Measurements from ENCODE around the gene D2HGDH.

Gene D2HGDH

DNA sequence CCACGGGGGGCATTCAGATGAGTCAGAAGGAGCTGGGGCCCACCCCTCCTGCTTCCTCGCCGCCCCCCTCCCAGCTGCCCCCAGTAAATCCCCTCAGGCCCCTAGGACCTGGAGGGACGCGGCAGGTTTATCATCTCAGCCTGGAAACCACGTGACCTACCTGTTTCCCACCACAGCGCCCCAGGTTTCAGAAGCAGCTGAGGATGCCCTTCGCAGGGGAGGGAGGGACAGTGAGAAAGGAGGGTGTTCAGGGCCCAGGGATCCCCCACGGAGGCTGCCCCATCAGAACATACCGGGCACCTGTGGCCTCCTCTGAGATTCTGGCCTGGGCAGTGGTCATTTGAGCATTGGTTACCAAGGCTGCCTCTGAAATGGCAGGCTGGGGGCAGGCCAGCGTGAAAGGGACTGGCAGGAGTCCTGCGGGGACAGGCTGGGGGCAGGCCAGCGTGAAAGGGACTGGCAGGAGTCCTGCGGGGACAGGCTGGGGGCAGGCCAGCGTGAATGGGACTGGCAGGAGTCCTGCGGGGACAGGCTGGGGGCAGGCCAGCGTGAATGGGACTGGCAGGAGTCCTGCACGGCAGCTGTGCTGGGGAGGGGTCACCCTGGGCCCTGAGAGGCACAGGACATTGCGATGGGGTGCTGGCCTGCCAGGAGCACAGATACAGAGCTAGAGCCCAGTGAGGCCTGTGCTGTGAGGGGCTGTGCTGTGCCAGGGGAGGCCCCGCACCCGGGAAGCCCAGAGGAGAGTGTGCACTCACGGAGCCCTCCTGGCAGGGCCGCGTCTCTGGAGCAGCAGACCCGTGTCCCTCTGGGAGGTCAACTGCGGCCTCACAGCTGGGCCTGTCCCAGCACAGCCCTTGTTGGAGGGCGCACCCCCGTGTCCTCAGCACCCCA, 76.1 kb downstream of the D2HGDH start:
- Histone ChIP-seq H2BK12ac (ENCODE audit: low read length) (peak overlapping the region; percentile 63), H3K14ac (ENCODE audit: low read length) (no peak overlapping the region), H4K91ac (ENCODE audit: low read depth, low read length, poor library complexity) (no peak overlapping the region), H3K79me1 (ENCODE audit: low read depth, low read length) (no peaks in the 10 kb centered on the region), H3K27me3 (ENCODE audit: control insufficient read depth in 3 of 3, insufficient read depth in 3 of 3, low read depth in 1 of 3, low read length in 3 of 3) (peaks cover 0 to 6% (median 0%) of the 10 kb centered on the region in 3 experiments), H2AK5ac (ENCODE audit: low read depth, low read length) (peak overlapping the region; percentile 94), H3K23ac (ENCODE audit: low read depth, low read length, poor library complexity) (peak overlapping the region; percentile 43), H3K36me3 (replicated peaks in 1 of 2; ENCODE audit: control insufficient read depth in 2 of 2, insufficient read depth in 2 of 2, low read length in 2 of 2) (no peaks in the 10 kb centered on the region), H3K4ac (ENCODE audit: low read length) (peak overlapping the region; percentile 95), H4K8ac (ENCODE audit: low read depth, low read length) (no peak overlapping the region), H3K4me3 (ENCODE audit: low read length in 2 of 2) (no peak overlapping the region), H2BK15ac (ENCODE audit: low read length) (peak overlapping the region; percentile 78), H3K27ac (replicated peaks; ENCODE audit: low read length) (no peak overlapping the region), H3K9ac (ENCODE audit: low read depth, low read length, poor library complexity) (no peak overlapping the region), H3K18ac (ENCODE audit: low read length) (peak overlapping the region; percentile 15), H2BK120ac (ENCODE audit: low read depth, low read length) (no peak overlapping the region), H3K4me1 (ENCODE audit: control insufficient read depth in 2 of 2, insufficient read depth in 1 of 2, low read depth in 1 of 2, low read length in 2 of 2) (peaks cover 7 to 12% of the 10 kb centered on the region in 2 donors), H2AFZ (ENCODE audit: low read length) (no peak overlapping the region), H3K4me2 (ENCODE audit: insufficient read depth, low read length, poor library complexity, severe bottlenecking) (peak overlapping the region; percentile 11), H2BK5ac (ENCODE audit: low read length) (peak overlapping the region; percentile 71), H3K9me3 (replicated peaks in 1 of 2; ENCODE audit: control insufficient read depth in 2 of 2, insufficient read depth in 1 of 2, low read depth in 1 of 2, low read length in 2 of 2) (no peaks in the 10 kb centered on the region)
- WGBS, 2 donors (ENCODE audit: extremely low coverage in 2 of 2, insufficient read length in 2 of 2, insufficient replicate concordance in 1 of 2): no CpG with 5 or more reads among the region's 28 CpGs
- no peak for DNase-seq (ENCODE audit: low spot score)

DNA sequence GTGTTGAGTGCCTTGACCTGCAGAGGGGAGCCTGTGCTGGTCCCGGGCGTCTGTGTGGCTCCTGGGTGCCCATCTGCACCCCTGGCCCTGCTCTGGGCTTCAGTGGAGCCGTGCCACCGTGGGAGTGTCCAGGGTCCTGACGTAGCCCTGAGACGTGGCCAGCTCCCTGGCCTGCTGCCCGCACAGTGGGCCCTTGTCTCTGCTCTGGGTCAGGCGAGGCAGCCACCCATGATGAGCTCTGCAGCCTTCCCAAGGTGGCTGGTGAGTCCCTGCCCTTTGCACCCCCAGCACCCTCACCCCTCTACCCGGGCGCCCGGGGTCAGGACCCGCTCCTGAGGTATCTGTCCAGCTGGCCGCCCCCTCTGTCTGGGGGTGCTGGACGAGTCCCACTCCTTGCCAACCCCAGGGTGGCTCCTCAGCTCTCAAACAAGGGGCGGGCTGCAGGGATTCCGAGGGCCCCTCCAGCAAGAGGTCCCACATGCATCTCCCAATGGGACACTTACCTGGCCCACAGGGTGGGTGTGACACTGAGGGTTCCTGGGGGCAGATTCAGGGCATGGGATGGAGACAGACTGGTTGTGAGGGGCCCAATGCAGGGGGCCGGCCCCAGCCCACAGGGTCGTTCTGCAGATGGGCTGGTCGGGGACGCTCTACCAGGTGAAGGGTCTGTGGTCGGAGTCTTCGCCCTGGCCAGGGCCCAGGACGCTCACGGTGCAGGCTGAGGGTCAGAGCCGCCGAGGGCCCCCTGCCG, 76.9 kb downstream of the D2HGDH start:
- Histone ChIP-seq H2BK5ac (ENCODE audit: low read length) (peak overlapping the region; percentile 71), H2AFZ (ENCODE audit: low read length) (no peak overlapping the region), H2BK12ac (ENCODE audit: low read length) (peak overlapping the region; percentile 24), H3K4ac (ENCODE audit: low read length) (no peak overlapping the region), H3K18ac (ENCODE audit: low read length) (peak overlapping the region; percentile 15), H4K91ac (ENCODE audit: low read depth, low read length, poor library complexity) (no peak overlapping the region), H3K27me3 (ENCODE audit: control insufficient read depth in 3 of 3, insufficient read depth in 3 of 3, low read depth in 1 of 3, low read length in 3 of 3) (peaks cover 0 to 6% (median 0%) of the 10 kb centered on the region in 3 experiments), H2BK15ac (ENCODE audit: low read length) (peak overlapping the region; percentile 89), H3K79me1 (ENCODE audit: low read depth, low read length) (no peaks in the 10 kb centered on the region), H3K9ac (ENCODE audit: low read depth, low read length, poor library complexity) (no peak overlapping the region), H3K14ac (ENCODE audit: low read length) (peak overlapping the region; percentile 21), H4K8ac (ENCODE audit: low read depth, low read length) (no peak overlapping the region), H2AK5ac (ENCODE audit: low read depth, low read length) (peak overlapping the region; percentile 94), H3K4me2 (ENCODE audit: insufficient read depth, low read length, poor library complexity, severe bottlenecking) (no peak overlapping the region), H2BK120ac (ENCODE audit: low read depth, low read length) (no peak overlapping the region), H3K23ac (ENCODE audit: low read depth, low read length, poor library complexity) (peak overlapping the region; percentile 43), H3K4me1 (ENCODE audit: control insufficient read depth in 2 of 2, insufficient read depth in 1 of 2, low read depth in 1 of 2, low read length in 2 of 2) (peaks cover 7 to 12% of the 10 kb centered on the region in 2 donors), H3K27ac (replicated peaks; ENCODE audit: low read length) (no peak overlapping the region), H3K36me3 (replicated peaks in 1 of 2; ENCODE audit: control insufficient read depth in 2 of 2, insufficient read depth in 2 of 2, low read length in 2 of 2) (no peaks in the 10 kb centered on the region), H3K9me3 (replicated peaks in 1 of 2; ENCODE audit: control insufficient read depth in 2 of 2, insufficient read depth in 1 of 2, low read depth in 1 of 2, low read length in 2 of 2) (no peaks in the 10 kb centered on the region), H3K4me3 (ENCODE audit: low read length in 2 of 2) (no peak overlapping the region)
- no peak for DNase-seq (ENCODE audit: low spot score)
- WGBS, 2 donors (ENCODE audit: extremely low coverage in 2 of 2, insufficient read length in 2 of 2, insufficient replicate concordance in 1 of 2): no CpG with 5 or more reads among the region's 27 CpGs

DNA sequence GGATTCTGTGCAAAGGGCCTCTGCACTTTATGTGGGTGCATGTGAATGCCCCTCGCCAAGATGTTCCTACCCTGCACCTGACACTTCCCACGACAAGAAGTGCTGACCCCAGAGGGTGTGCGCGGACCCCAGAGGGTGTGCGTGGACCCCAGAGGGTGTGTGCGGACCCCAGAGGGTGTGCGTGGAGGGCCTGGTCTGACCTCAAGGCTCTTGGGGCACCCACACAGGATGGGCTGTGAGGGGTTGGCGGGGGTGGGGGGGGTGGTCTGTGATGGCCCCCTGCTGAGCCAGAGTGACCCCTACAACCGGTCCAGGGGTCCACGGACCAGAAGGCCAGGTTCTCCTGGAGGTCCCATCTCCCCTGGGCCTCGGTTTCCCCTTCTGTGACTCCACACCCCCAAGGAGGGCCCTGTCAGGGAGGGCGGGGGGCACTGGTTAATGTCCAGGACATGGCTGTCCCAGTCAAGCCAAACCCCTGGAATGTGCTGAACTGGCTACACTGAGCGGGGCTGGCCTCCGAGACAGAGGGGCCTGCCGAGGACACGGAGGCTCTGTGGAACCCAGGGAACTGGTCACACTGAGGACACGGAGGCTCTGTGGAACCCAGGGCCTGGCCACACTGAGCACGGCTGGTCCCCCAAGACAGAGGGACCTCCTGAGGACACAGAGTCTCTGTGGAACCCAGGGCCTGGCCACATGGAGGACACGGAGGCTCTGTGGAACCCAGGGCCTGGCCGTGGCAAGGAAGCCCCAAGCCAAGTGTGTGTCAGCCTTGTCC, 77.7 kb downstream of the D2HGDH start:
- Histone ChIP-seq H4K8ac (ENCODE audit: low read depth, low read length) (no peak overlapping the region), H3K4me3 (ENCODE audit: low read length in 2 of 2) (no peak overlapping the region), H3K79me1 (ENCODE audit: low read depth, low read length) (no peaks in the 10 kb centered on the region), H2BK5ac (ENCODE audit: low read length) (peak overlapping the region; percentile 82), H3K27me3 (ENCODE audit: control insufficient read depth in 3 of 3, insufficient read depth in 3 of 3, low read depth in 1 of 3, low read length in 3 of 3) (peaks cover 0 to 6% (median 0%) of the 10 kb centered on the region in 3 experiments), H2BK12ac (ENCODE audit: low read length) (peak overlapping the region; percentile 24), H3K18ac (ENCODE audit: low read length) (no peak overlapping the region), H2BK15ac (ENCODE audit: low read length) (peak overlapping the region; percentile 89), H3K36me3 (replicated peaks in 1 of 2; ENCODE audit: control insufficient read depth in 2 of 2, insufficient read depth in 2 of 2, low read length in 2 of 2) (no peaks in the 10 kb centered on the region), H3K27ac (replicated peaks; ENCODE audit: low read length) (no peak overlapping the region), H2AK5ac (ENCODE audit: low read depth, low read length) (peak overlapping the region; percentile 66), H2BK120ac (ENCODE audit: low read depth, low read length) (no peak overlapping the region), H3K14ac (ENCODE audit: low read length) (peak overlapping the region; percentile 21), H3K23ac (ENCODE audit: low read depth, low read length, poor library complexity) (no peak overlapping the region), H3K4ac (ENCODE audit: low read length) (no peak overlapping the region), H3K9ac (ENCODE audit: low read depth, low read length, poor library complexity) (no peak overlapping the region), H3K4me2 (ENCODE audit: insufficient read depth, low read length, poor library complexity, severe bottlenecking) (no peak overlapping the region), H3K9me3 (replicated peaks in 1 of 2; ENCODE audit: control insufficient read depth in 2 of 2, insufficient read depth in 1 of 2, low read depth in 1 of 2, low read length in 2 of 2) (no peaks in the 10 kb centered on the region), H3K4me1 (ENCODE audit: control insufficient read depth in 2 of 2, insufficient read depth in 1 of 2, low read depth in 1 of 2, low read length in 2 of 2) (peaks cover 7 to 12% of the 10 kb centered on the region in 2 donors), H2AFZ (ENCODE audit: low read length) (no peak overlapping the region), H4K91ac (ENCODE audit: low read depth, low read length, poor library complexity) (no peak overlapping the region)
- DNase-seq (ENCODE audit: low spot score): no peak
- WGBS, 2 donors (ENCODE audit: extremely low coverage in 2 of 2, insufficient read length in 2 of 2, insufficient replicate concordance in 1 of 2): no CpG with 5 or more reads among the region's 20 CpGs

Data from neuronal stem cell (in vitro differentiated cells).